ENCODE data around the gene IGF1.

DNA sequence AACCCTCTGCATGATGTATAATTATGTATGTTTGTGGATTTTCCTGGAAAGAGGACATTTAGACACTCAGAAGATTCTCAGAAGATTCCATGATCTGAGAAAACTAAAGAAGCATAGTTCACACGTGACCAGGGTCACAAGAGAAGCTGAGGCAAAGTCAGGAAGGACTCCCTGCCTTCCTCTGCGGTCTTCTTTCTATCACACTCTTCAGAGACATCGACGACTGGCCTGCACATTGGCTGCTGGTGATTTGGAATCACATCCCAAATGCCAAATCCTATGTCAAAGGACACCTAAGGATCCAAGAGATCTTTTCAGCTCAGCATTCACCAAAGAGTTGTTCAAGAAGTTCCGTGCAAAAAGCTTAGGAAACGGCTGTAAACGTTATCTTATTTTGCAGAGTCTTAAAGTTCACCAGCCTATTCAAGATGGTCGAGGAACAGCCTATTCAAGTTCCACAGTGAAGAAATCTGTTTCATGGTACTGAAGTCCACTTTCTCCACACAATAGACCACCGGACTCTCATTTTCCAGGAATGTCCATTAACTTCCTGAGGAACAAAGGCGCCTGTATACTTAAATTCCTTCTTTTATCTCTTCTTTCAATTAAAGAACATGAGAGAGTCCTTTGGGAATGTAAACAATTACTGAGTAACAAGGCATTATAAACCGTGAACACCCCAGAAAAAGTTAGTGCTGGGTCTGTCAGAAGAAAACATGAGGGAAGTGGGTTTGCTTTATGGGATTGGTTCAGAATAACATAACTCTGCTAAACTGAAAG is 42.1 kb downstream of the IGF1 start:
- no peak for TF ChIP-seq POLR2A (IDR thresholded peaks at IDR 0.05)
- TF ChIP-seq, protein P1, sequence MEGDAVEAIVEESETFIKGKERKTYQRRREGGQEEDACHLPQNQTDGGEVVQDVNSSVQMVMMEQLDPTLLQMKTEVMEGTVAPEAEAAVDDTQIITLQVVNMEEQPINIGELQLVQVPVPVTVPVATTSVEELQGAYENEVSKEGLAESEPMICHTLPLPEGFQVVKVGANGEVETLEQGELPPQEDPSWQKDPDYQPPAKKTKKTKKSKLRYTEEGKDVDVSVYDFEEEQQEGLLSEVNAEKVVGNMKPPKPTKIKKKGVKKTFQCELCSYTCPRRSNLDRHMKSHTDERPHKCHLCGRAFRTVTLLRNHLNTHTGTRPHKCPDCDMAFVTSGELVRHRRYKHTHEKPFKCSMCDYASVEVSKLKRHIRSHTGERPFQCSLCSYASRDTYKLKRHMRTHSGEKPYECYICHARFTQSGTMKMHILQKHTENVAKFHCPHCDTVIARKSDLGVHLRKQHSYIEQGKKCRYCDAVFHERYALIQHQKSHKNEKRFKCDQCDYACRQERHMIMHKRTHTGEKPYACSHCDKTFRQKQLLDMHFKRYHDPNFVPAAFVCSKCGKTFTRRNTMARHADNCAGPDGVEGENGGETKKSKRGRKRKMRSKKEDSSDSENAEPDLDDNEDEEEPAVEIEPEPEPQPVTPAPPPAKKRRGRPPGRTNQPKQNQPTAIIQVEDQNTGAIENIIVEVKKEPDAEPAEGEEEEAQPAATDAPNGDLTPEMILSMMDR (IDR thresholded peaks at IDR 0.05), result no peak

All from adrenal gland (tissue), 5 donors.